HepG2 (cell line): Measurements from ENCODE around the gene FAF1. TPM values are rescaled to one million over a fixed set of nuclear protein-coding genes. Genes with fewer than 3 reads are reported as not detected.
A peak's percentile ranks its signal among the peaks of the same experiment; 100 is the strongest.

Source experiments
- EHMT2 ChIP-seq: fragments of 200-600 bp; sonication (generic); IDR thresholded peaks from 2 replicates; pipeline ENCODE4 v1.7.0; 2017; ENCODE audit warnings: antibody characterized with exemption, low read depth, low read length, borderline replicate concordance
- ELF1 ChIP-seq: sonication (generic); formaldehyde crosslinking; IDR thresholded peaks from 2 replicates; pipeline ENCODE4 v1.4.0; 2020; ENCODE audit warnings: missing genetic modification reagents
- FOXP1 ChIP-seq, 2 experiments: fragments of 450-650 bp in 1 of 2; IDR thresholded peaks; 2 replicates each; pipeline ENCODE4 v1.6.1; 2017 to 2018; ENCODE audit warnings: antibody characterized with exemption in 1 of 2
- GABPA ChIP-seq, 2 experiments: IDR thresholded peaks; 2 replicates each; pipeline ENCODE4 v1.6.1; 2011 to 2016; ENCODE audit warnings: low read depth in 2 of 2, low read length in 1 of 2, missing biosample characterization in 1 of 2, missing genetic modification characterization in 1 of 2
- KDM5A ChIP-seq: fragments of 200-600 bp; sonication (generic); IDR thresholded peaks from 2 replicates; pipeline ENCODE4 v1.7.0; 2018; ENCODE audit warnings: antibody characterized with exemption, mild to moderate bottlenecking, low read length, borderline replicate concordance
- MXI1 ChIP-seq: IDR thresholded peaks from 3 replicates; pipeline ENCODE4 v1.6.1; 2012; ENCODE audit warnings: low read depth, low read length, inconsistent platforms, borderline replicate concordance
- NFE2L2 ChIP-seq: fragments of 150-350 bp; IDR thresholded peaks from 2 replicates; pipeline ENCODE4 v1.6.1; 2014; ENCODE audit warnings: low read length
- RFX1 ChIP-seq: fragments of 450-650 bp; IDR thresholded peaks from 2 replicates; pipeline ENCODE4 v1.6.1; 2017
- SETDB1 ChIP-seq: sonication (generic); formaldehyde crosslinking; IDR thresholded peaks from 2 replicates; pipeline ENCODE4 v1.5.1; 2020; ENCODE audit warnings: missing genetic modification reagents, mild to moderate bottlenecking, borderline replicate concordance
- SRSF1 ChIP-seq: fragments of 200-400 bp; formaldehyde crosslinking; optimal IDR thresholded peaks from 2 replicates; pipeline ENCODE3; 2017; ENCODE audit warnings: mild to moderate bottlenecking, low read depth, low read length, moderate library complexity
- ZEB1 ChIP-seq: IDR thresholded peaks from 2 replicates; pipeline ENCODE4 v1.6.1; 2012; ENCODE audit warnings: mild to moderate bottlenecking, low read depth, inconsistent platforms; ENCODE audit not compliant: insufficient replicate concordance
- ZNF629 ChIP-seq: sonication (generic); formaldehyde crosslinking; conservative IDR thresholded peaks from 2 replicates; pipeline ENCODE4 v1.5.0; 2020; ENCODE audit warnings: missing genetic modification reagents
- ZNF674 ChIP-seq: sonication (generic); formaldehyde crosslinking; IDR thresholded peaks from 2 replicates; pipeline ENCODE4 v1.5.0; 2020; ENCODE audit warnings: low read depth, mild to moderate bottlenecking, missing genetic modification reagents
- ZNF768 ChIP-seq: sonication (generic); formaldehyde crosslinking; IDR thresholded peaks from 2 replicates; pipeline ENCODE4 v1.4.0; 2020; ENCODE audit warnings: missing genetic modification reagents
- polyA plus RNA-seq, 8 experiments: library from polyadenylated mRNA; depleted of rRNA in 3 of 8; stranded (reverse) in 7 of 8; unstranded in 1 of 8; fragments of >200 nt; fragmentation: Illumina TruSeq in 4 of 8; extraction: Trizol in 4 of 8; gene quantifications; 2 replicates each; pipeline versions ENCODE4 v1.2.1 to v1.2.3, GENCODE V29; 2011 to 2016; ENCODE audit warnings: low read depth in 4 of 8, missing spikeins in 1 of 8, mixed read lengths in 1 of 8; ENCODE audit not compliant: insufficient read depth in 1 of 8
- total RNA-seq, 5 experiments: library from RNA; depleted of rRNA; stranded (reverse); fragments of >200 nt; fragmentation: Illumina TruSeq; extraction: Trizol; gene quantifications; 2 replicates each; pipeline ENCODE4 v1.2.3, GENCODE V29; 2016; ENCODE audit warnings: low read depth in 1 of 5
- TF ChIP-seq, protein P1 (sequence below): sonication (generic); formaldehyde crosslinking; IDR thresholded peaks from 2 replicates; pipeline ENCODE4 v1.5.0; 2020; ENCODE audit warnings: mild to moderate bottlenecking, missing genetic modification reagents
- TF ChIP-seq, protein P2 (sequence below), 2 experiments: sonication (generic) in 1 of 2; formaldehyde crosslinking in 1 of 2; IDR thresholded peaks; 2 replicates each; pipeline versions ENCODE4 v1.4.0 to v1.6.1; 2016 to 2020; ENCODE audit warnings: borderline replicate concordance in 1 of 2, low read depth in 1 of 2, mild to moderate bottlenecking in 1 of 2, missing genetic modification reagents in 1 of 2
- TF ChIP-seq, protein P3 (sequence below): sonication (generic); formaldehyde crosslinking; IDR thresholded peaks from 2 replicates; pipeline ENCODE4; 2020; ENCODE audit warnings: missing genetic modification reagents, mild to moderate bottlenecking, borderline replicate concordance

The FAF1 gene
- total and polyA plus RNA-seq, 2 of the 13 experiments (the other 11 are each of a cell fraction or from before 2014, with no cell fraction given), result 19.4 to 63.3 TPM

DNA sequence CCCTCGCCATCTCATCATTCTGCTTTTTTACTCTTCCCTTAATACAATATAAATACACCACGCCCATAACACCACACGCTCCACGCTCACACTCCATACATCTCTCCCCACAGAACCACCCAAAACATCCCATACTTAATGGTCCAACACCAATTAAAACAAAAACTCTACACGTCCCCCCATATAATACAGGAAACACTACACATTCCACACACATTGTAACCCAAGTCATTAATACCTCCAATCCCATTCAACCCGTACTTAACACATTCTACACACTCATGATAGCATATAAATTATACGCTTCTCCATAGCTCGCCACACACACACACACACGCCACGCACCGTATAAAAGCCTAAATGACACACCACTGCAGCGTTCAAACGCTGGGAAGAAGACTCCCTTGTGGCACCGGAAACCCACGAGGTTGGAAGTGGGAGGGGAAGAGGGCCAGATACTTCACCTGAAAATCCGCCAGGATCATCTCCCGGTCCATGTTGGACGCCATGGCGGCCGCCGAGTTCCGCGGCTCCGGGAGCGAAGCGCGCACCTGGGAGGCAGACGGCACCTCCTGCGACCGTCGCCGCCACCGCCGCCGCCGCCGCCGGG lies 659 bp downstream of the FAF1 start (continued):
- TF ChIP-seq FOXP1 (IDR thresholded peaks at IDR 0.05) (no peak), FOXP1 (CRISPR knock-in tag; IDR thresholded peaks at IDR 0.05) (no peak), ZNF768 (CRISPR knock-in tag) (no peak), ZNF674 (no peak), KDM5A (peak; percentile 26; the same call in 1 of the 2 replicates), SRSF1 (no peak), MXI1 (no peak), ZNF629 (CRISPR knock-in tag) (no peak), NFE2L2 (no peak), RFX1 (no peak), ELF1 (CRISPR knock-in tag) (no peak), EHMT2 (no peak), GABPA (IDR thresholded peaks at IDR 0.05; ENCODE audit: low read depth, low read length) (no peak), GABPA (CRISPR knock-in tag; IDR thresholded peaks at IDR 0.05; ENCODE audit: low read depth) (peak; percentile 34; the same call in 1 of the 2 replicates), SETDB1 (no peak), ZEB1 (no peak)
- TF ChIP-seq, protein P1, sequence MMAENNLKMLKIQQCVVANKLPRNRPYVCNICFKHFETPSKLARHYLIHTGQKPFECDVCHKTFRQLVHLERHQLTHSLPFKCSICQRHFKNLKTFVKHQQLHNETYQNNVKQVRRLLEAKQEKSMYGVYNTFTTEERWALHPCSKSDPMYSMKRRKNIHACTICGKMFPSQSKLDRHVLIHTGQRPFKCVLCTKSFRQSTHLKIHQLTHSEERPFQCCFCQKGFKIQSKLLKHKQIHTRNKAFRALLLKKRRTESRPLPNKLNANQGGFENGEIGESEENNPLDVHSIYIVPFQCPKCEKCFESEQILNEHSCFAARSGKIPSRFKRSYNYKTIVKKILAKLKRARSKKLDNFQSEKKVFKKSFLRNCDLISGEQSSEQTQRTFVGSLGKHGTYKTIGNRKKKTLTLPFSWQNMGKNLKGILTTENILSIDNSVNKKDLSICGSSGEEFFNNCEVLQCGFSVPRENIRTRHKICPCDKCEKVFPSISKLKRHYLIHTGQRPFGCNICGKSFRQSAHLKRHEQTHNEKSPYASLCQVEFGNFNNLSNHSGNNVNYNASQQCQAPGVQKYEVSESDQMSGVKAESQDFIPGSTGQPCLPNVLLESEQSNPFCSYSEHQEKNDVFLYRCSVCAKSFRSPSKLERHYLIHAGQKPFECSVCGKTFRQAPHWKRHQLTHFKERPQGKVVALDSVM (CRISPR knock-in tag), result no peak
- TF ChIP-seq, protein P2, sequence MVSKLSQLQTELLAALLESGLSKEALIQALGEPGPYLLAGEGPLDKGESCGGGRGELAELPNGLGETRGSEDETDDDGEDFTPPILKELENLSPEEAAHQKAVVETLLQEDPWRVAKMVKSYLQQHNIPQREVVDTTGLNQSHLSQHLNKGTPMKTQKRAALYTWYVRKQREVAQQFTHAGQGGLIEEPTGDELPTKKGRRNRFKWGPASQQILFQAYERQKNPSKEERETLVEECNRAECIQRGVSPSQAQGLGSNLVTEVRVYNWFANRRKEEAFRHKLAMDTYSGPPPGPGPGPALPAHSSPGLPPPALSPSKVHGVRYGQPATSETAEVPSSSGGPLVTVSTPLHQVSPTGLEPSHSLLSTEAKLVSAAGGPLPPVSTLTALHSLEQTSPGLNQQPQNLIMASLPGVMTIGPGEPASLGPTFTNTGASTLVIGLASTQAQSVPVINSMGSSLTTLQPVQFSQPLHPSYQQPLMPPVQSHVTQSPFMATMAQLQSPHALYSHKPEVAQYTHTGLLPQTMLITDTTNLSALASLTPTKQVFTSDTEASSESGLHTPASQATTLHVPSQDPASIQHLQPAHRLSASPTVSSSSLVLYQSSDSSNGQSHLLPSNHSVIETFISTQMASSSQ (IDR thresholded peaks at IDR 0.05; ENCODE audit: low read depth), result no peak
- TF ChIP-seq, protein P2 (CRISPR knock-in tag; IDR thresholded peaks at IDR 0.05; ENCODE audit: borderline replicate concordance), result no peak
- TF ChIP-seq, protein P3, sequence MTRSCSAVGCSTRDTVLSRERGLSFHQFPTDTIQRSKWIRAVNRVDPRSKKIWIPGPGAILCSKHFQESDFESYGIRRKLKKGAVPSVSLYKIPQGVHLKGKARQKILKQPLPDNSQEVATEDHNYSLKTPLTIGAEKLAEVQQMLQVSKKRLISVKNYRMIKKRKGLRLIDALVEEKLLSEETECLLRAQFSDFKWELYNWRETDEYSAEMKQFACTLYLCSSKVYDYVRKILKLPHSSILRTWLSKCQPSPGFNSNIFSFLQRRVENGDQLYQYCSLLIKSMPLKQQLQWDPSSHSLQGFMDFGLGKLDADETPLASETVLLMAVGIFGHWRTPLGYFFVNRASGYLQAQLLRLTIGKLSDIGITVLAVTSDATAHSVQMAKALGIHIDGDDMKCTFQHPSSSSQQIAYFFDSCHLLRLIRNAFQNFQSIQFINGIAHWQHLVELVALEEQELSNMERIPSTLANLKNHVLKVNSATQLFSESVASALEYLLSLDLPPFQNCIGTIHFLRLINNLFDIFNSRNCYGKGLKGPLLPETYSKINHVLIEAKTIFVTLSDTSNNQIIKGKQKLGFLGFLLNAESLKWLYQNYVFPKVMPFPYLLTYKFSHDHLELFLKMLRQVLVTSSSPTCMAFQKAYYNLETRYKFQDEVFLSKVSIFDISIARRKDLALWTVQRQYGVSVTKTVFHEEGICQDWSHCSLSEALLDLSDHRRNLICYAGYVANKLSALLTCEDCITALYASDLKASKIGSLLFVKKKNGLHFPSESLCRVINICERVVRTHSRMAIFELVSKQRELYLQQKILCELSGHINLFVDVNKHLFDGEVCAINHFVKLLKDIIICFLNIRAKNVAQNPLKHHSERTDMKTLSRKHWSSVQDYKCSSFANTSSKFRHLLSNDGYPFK (CRISPR knock-in tag), result no peak
